MCF 10A (cell line): ENCODE measurements around the gene SOCS4. TPM values are rescaled to one million over a fixed set of nuclear protein-coding genes. Genes with fewer than 3 reads are reported as not detected.

ENCODE experiments used
- BruUV-seq: library from RNA; stranded (reverse); fragments of 400-500 nt; replicated peaks from 2 replicates; lab custom pipeline; 2021; lab: Mats Ljungman, UMichigan
- CTCF ChIA-PET: fragments of 300-600 bp; sonication (Branson Sonifier 250); formaldehyde crosslinking; extraction: SDS; loops from one replicate; lab custom pipeline; 2021; ENCODE audit warnings: antibody characterized with exemption, inconsistent platforms; lab: Yijun Ruan, JAX
- POLR2A ChIA-PET: fragments of 300-600, 350-650 bp; sonication (Branson Sonifier 250); formaldehyde crosslinking; extraction: SDS; loops from one replicate; lab custom pipeline; 2020; ENCODE audit warnings: antibody characterized with exemption, inconsistent platforms; lab: Yijun Ruan, JAX
- DNase-seq: peaks from one replicate; pipeline ENCODE4 v3.0.0-alpha.2; 2018; ENCODE audit not compliant: unreplicated experiment
- H3K27ac Mint-ChIP-seq: one replicate; pipeline ENCODE4 v1.8.0; 2022; ENCODE audit warnings: mild to moderate bottlenecking, low read depth, mixed read lengths; ENCODE audit not compliant: unreplicated experiment
- H3K27me3 Mint-ChIP-seq: one replicate; pipeline ENCODE4 v1.8.0; 2022; ENCODE audit warnings: mixed read lengths; ENCODE audit not compliant: insufficient read depth, unreplicated experiment
- H3K36me3 Mint-ChIP-seq: one replicate; pipeline ENCODE4 v1.8.0; 2022; ENCODE audit warnings: mild to moderate bottlenecking, moderate library complexity, mixed read lengths; ENCODE audit not compliant: insufficient read depth, unreplicated experiment
- H3K4me1 Mint-ChIP-seq: one replicate; pipeline ENCODE4 v1.8.0; 2022; ENCODE audit warnings: mixed read lengths; ENCODE audit not compliant: insufficient read depth, unreplicated experiment
- H3K4me3 Mint-ChIP-seq: one replicate; pipeline ENCODE4 v1.8.0; 2022; ENCODE audit warnings: mild to moderate bottlenecking, moderate library complexity, mixed read lengths; ENCODE audit not compliant: unreplicated experiment
- H3K9me3 Mint-ChIP-seq: one replicate; pipeline ENCODE4 v1.8.0; 2022; ENCODE audit warnings: mixed read lengths; ENCODE audit not compliant: unreplicated experiment
- intact Hi-C: fragments of 100-400 bp; cut with micrococcal nuclease; formaldehyde crosslinking; loops from 2 replicates; pipeline ENCODE4 v1.14.1; 2022
- total RNA-seq: library from RNA; stranded (reverse); gene quantifications from 2 replicates; pipeline ENCODE4 v1.2.3, GENCODE V29; 2022
- TF ChIP-seq, protein P1 (sequence below): fragments of 200-600 bp; IDR thresholded peaks from one replicate; pipeline ENCODE4 v1.8.0; 2022; ENCODE audit warnings: antibody characterized with exemption, mild to moderate bottlenecking; ENCODE audit not compliant: unreplicated experiment

Gene SOCS4
- total RNA-seq, 1 experiment from 2014 or later, result 29.6 TPM

DNA sequence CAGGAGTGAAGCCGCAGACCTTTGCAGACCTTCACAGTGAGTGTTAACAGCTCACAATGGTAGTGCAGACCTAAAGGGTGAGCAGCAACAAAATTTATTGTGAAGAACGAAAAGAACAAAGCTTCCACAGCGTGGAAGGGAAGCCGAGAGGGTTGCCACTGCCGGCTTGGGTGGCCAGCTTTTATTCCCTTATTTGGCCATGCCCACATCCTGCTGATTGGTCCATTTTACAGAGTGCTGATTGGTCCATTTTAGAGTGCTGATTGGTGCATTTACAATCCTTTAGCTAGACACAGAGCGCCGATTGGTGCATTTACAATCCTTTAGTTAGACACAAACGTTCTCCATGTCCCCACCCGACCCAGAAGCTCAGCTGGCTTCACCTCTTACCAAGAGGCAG lies 59.9 kb downstream of the SOCS4 start:
- POLR2A ChIA-PET, result interaction anchor here (0.6 to 3.2 kb wide), 4 partner anchors 9 to 42 kb away, joined by 3 to 22 read pairs (median 10); partner anchors contain the start of genes LGALS3 and MAPK1IP1L
- Mint-ChIP-seq H3K36me3 (no peaks in the 10 kb centered on the region), H3K4me1 (no peaks in the 10 kb centered on the region), H3K4me3 (no peak overlapping the region), H3K27ac (no peak overlapping the region), H3K9me3 (no peaks in the 10 kb centered on the region), H3K27me3 (no peaks in the 10 kb centered on the region)
- TF ChIP-seq, protein P1, sequence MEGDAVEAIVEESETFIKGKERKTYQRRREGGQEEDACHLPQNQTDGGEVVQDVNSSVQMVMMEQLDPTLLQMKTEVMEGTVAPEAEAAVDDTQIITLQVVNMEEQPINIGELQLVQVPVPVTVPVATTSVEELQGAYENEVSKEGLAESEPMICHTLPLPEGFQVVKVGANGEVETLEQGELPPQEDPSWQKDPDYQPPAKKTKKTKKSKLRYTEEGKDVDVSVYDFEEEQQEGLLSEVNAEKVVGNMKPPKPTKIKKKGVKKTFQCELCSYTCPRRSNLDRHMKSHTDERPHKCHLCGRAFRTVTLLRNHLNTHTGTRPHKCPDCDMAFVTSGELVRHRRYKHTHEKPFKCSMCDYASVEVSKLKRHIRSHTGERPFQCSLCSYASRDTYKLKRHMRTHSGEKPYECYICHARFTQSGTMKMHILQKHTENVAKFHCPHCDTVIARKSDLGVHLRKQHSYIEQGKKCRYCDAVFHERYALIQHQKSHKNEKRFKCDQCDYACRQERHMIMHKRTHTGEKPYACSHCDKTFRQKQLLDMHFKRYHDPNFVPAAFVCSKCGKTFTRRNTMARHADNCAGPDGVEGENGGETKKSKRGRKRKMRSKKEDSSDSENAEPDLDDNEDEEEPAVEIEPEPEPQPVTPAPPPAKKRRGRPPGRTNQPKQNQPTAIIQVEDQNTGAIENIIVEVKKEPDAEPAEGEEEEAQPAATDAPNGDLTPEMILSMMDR, result no peak
- no peak for DNase-seq
- CTCF ChIA-PET, result interaction anchor here (0.5 to 6.9 kb wide), 2 partner anchors 73 to 78 kb away, joined by 3 to 77 read pairs; no protein-coding TSS in a partner anchor
- intact Hi-C loops, result no loop called here
- no TSS peak for BruUV-seq

DNA sequence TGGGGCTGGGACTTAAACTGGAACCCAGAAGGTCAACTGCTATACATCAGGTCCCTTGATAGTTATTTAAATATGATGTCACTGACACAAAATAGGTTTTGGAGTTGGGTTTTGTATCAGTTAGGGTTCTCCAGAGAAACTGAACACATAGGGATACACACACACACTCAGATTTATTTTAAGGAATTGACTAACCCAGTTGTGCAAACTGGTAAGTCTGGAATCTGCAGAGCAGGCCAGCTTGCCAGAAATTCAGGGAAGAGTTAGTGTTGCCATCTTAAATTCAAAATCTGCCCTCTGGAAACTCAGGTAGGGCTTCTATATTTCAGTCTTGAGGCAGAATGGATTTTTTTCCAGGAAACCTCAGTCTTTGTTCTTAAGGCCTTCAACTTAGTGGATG lies 61.3 kb downstream of the SOCS4 start:
- CTCF ChIA-PET, result interaction anchor here (0.7 to 6.9 kb wide), 6 partner anchors 10 to 592 kb away, joined by 3 to 77 read pairs (median 10); no protein-coding TSS in a partner anchor
- Mint-ChIP-seq H3K9me3 (no peaks in the 10 kb centered on the region), H3K4me1 (no peaks in the 10 kb centered on the region), H3K36me3 (no peaks in the 10 kb centered on the region), H3K4me3 (no peak overlapping the region), H3K27me3 (no peaks in the 10 kb centered on the region), H3K27ac (no peak overlapping the region)
- BruUV-seq, result no TSS peak
- POLR2A ChIA-PET, result interaction anchor here (1.2 to 3.2 kb wide), 5 partner anchors 10 to 68 kb away, joined by 3 to 22 read pairs (median 4); partner anchors contain the start of gene LGALS3
- intact Hi-C loops, result no loop called here
- DNase-seq, result no peak
- TF ChIP-seq, protein P1, result no peak

DNA sequence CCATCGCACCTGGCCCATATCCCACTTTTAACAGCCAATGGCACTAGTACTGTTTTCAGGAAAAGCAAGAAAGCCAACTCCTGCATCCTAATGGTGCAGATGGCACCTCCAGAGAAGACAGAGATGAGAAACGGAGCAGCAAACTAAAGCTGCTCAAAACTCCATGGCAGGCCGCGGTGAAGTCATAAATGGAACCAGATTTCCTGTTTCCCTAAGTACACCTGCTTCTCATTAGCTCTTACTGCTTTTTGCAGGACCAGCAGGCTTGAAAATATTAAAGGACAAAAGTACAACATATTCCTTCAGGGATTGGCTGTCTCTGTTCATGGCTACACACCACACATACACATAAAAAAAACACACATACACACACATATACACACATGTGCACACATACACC lies 65.3 kb downstream of the SOCS4 start:
- Mint-ChIP-seq H3K27ac (no peak overlapping the region), H3K36me3 (no peaks in the 10 kb centered on the region), H3K4me1 (peaks cover 4% of the 10 kb centered on the region), H3K27me3 (no peaks in the 10 kb centered on the region), H3K9me3 (no peaks in the 10 kb centered on the region), H3K4me3 (no peak overlapping the region)
- TF ChIP-seq, protein P1, result no peak
- no TSS peak for BruUV-seq
- ChIA-PET CTCF (interaction anchor here (1.0 to 4.8 kb wide), 6 partner anchors 10 to 67 kb away, joined by 3 to 43 read pairs (median 6); no protein-coding TSS in a partner anchor), POLR2A (interaction anchor here (1.6 to 9.0 kb wide), 5 partner anchors 10 to 67 kb away, joined by 3 to 79 read pairs (median 9); partner anchors contain the start of genes LGALS3 and MAPK1IP1L)
- intact Hi-C loops, result no loop called here
- DNase-seq, result no peak

DNA sequence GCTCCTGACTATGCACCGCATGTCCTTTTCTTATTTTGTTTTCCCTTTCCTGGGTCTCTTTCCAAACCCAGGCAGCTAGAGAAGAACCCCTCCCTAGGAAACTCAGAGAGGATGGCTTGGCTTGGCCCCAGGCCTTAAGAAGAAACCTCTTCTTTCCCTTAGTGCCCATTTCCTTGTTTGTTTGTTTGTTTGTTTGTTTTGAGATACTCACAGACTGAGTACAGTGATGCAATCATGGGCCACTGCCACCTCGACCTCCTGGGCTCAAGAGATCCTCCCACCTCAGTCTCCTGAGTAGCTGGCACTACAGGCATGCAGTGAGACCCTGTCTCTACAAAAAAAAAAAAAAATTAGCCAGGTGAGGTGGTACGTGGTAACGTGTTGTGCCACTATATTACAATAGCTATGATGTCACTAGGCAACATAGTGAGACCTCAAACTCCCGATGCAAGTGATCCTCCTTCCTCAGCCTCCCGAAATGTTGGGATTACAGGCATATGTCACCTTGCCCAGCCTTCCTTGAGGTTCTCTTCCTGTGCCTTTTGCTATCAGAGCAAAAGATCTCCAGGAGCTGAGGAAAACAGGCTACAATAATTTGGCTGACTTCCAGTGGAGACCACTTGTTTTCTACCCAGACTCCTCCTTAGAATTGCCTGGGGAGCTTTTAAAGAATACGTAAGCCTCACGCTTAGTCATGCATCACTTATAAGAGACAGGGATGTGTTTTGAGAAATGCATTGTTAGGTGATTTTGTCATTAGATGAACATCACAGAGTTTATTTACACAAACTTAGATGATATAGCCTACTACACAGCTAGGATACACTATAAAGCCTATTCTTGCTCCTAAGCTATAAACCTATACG lies 67.5 kb downstream of the SOCS4 start:
- intact Hi-C loops, result no loop called here
- peaks cover 7% of the 10 kb centered on the region for H3K36me3 Mint-ChIP-seq
- TF ChIP-seq, protein P1, result no peak
- no peaks in the 10 kb centered on the region for H3K9me3 Mint-ChIP-seq
- BruUV-seq, result no TSS peak
- no peak overlapping the region for H3K4me3 Mint-ChIP-seq
- POLR2A ChIA-PET, result interaction anchor here (0.6 to 9.0 kb wide), 15 partner anchors 9 to 66 kb away, joined by 3 to 79 read pairs (median 5); partner anchors contain the start of genes LGALS3 and MAPK1IP1L
- H3K4me1 Mint-ChIP-seq, result peaks cover 17% of the 10 kb centered on the region
- H3K27ac Mint-ChIP-seq, result no peak overlapping the region
- CTCF ChIA-PET, result interaction anchor here (0.5 to 4.8 kb wide), 9 partner anchors 9 to 65 kb away, joined by 3 to 43 read pairs (median 4); no protein-coding TSS in a partner anchor
- no peaks in the 10 kb centered on the region for H3K27me3 Mint-ChIP-seq
- peak; percentile 42 for DNase-seq
